PC-3 (cell line): ENCODE results near the gene UQCC2. TPM values are rescaled to one million over a fixed set of nuclear protein-coding genes. Genes with fewer than 3 reads are reported as not detected.

Source experiments
- ATAC-seq: fragments of 200-7000 bp; cut with Tn5 transposase; 2 replicates; pipeline ENCODE4 v1.9.1; 2020; ENCODE audit warnings: mild to moderate bottlenecking, moderate library complexity
- BruUV-seq: library from RNA; stranded (reverse); fragments of 400-500 nt; replicated peaks from 2 replicates; lab custom pipeline; 2021; lab: Mats Ljungman, UMichigan
- CTCF ChIA-PET: fragments of 300-600 bp; sonication (Branson Sonifier 250); formaldehyde crosslinking; loops from one replicate; lab custom pipeline; 2022; ENCODE audit warnings: antibody characterized with exemption; lab: Charles Lee
- POLR2A ChIA-PET: fragments of 300-600 bp; sonication (Branson Sonifier 250); formaldehyde crosslinking; loops from one replicate; lab custom pipeline; 2022; ENCODE audit warnings: antibody characterized with exemption; ENCODE audit not compliant: unreplicated experiment; lab: Charles Lee
- DNase-seq: peaks from one replicate; pipeline ENCODE4 v3.0.0-alpha.2; 2015
- H2AFZ ChIP-seq: fragments of 300-600 bp; sonication (generic); 2 replicates; pipeline ENCODE4 v1.6.0; 2016; ENCODE audit warnings: antibody characterized with exemption, low read length
- H3F3A ChIP-seq: fragments of 300-600 bp; sonication (generic); one replicate; pipeline ENCODE4 v1.6.0; 2017; ENCODE audit warnings: antibody characterized with exemption, low read length, control low read depth, mild to moderate bottlenecking; ENCODE audit not compliant: unreplicated experiment
- H3K27ac ChIP-seq: fragments of 300-600 bp; sonication (generic); 2 replicates; pipeline ENCODE4 v1.5.1; 2016; ENCODE audit warnings: mild to moderate bottlenecking, low read length
- H3K27me3 ChIP-seq: fragments of 300-600 bp; sonication (generic); 2 replicates; pipeline ENCODE4 v1.6.1; 2016; ENCODE audit warnings: low read length, mixed read lengths
- H3K36me3 ChIP-seq: fragments of 300-600 bp; sonication (generic); 2 replicates; pipeline ENCODE4 v1.6.1; 2016; ENCODE audit warnings: low read depth, mixed run types, low read length, mixed read lengths
- H3K4me1 ChIP-seq: fragments of 300-600 bp; sonication (generic); 2 replicates; pipeline ENCODE4 v1.5.1; 2016; ENCODE audit warnings: low read length; ENCODE audit not compliant: insufficient read depth
- H3K4me2 ChIP-seq: fragments of 300-600 bp; sonication (generic); 2 replicates; pipeline ENCODE4 v1.6.0; 2016; ENCODE audit warnings: low read length
- H3K4me3 ChIP-seq: fragments of 300-600 bp; sonication (generic); 2 replicates; pipeline ENCODE4 v1.5.1; 2016; ENCODE audit warnings: mild to moderate bottlenecking, low read length, mixed read lengths
- H3K79me2 ChIP-seq: fragments of 300-600 bp; sonication (generic); 2 replicates; pipeline ENCODE4 v1.6.1; 2017; ENCODE audit warnings: low read length, mixed read lengths
- H3K9ac ChIP-seq: fragments of 300-600 bp; sonication (generic); 2 replicates; pipeline ENCODE4 v1.6.0; 2016; ENCODE audit warnings: mild to moderate bottlenecking, low read length
- H3K9me2 ChIP-seq: fragments of 300-600 bp; sonication (generic); replicated peaks from 2 replicates; pipeline ENCODE4 v1.6.1; 2016; ENCODE audit warnings: mixed run types, low read length, mixed read lengths
- H3K9me3 ChIP-seq: fragments of 300-600 bp; sonication (generic); 2 replicates; pipeline ENCODE4 v1.6.1; 2016; ENCODE audit warnings: low read length, mixed read lengths
- H4K20me1 ChIP-seq: fragments of 300-600 bp; sonication (generic); 2 replicates; pipeline ENCODE4 v1.6.1; 2016; ENCODE audit warnings: low read length, mixed read lengths
- CTCF ChIP-seq: fragments of 300-600 bp; sonication (generic); conservative IDR thresholded peaks from 2 replicates; pipeline ENCODE4 v1.5.1; 2017; ENCODE audit warnings: antibody characterized with exemption, low read depth, mild to moderate bottlenecking, low read length
- EZH2 ChIP-seq: fragments of 300-600 bp; sonication (generic); IDR thresholded peaks from one replicate; pipeline ENCODE4 v1.6.1; 2017; ENCODE audit warnings: antibody characterized with exemption, mild to moderate bottlenecking, low read length; ENCODE audit not compliant: unreplicated experiment
- EZH2phosphoT487 ChIP-seq: fragments of 300-600 bp; sonication (generic); IDR thresholded peaks from 2 replicates; pipeline ENCODE4 v1.6.1; 2018; ENCODE audit warnings: mild to moderate bottlenecking, antibody characterized with exemption, low read length, borderline replicate concordance
- intact Hi-C: fragments of 100-400 bp; cut with micrococcal nuclease; formaldehyde crosslinking; loops from 2 replicates; pipeline ENCODE4 v1.9.0; 2023
- total RNA-seq: library from RNA; depleted of rRNA; stranded (reverse); fragments of >200 nt; gene quantifications from 2 replicates; pipeline ENCODE4 v1.2.3, GENCODE V29; 2014

Gene UQCC2
- total RNA-seq, 1 experiment from 2014 or later = 107 TPM

DNA sequence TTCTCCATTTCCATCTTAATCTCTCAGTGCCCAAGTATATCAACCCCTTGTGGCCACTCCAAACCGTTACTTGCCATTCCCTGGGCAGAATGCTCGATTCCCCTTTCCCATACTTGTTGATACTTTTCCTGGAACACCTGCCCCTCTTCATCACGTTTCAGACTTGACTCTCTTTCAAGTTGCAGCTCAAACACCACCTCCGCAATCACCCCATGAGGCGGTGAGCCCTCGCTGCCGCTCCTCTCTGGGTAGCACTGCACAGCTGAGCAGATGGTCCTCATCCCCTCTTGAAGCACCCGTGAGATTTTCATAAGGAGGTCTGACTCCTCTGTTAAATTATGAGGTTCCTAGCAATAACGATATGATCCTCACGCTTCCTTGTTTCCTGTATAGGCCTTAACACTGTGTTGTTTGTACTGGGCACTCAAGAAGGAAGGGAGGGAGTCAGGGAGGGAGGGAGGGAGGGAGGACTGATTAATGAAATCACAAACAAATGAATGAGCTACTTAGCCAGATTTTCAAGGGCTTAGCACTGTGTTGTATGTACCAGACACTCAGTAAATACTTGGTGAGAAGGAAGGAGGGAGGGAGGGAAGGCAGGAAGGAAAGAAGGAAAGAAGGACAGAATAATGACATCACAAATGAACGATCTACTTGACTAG is 8.0 kb upstream of the UQCC2 start:
- intact Hi-C loops = no loop called here
- Histone ChIP-seq H3K79me2 (no peaks in the 10 kb centered on the region), H3K27me3 (peaks cover 16% of the 10 kb centered on the region), H3K9me2 (no peaks in the 10 kb centered on the region), H3K9ac (no peak overlapping the region), H3K36me3 (no peaks in the 10 kb centered on the region), H3K4me3 (no peak overlapping the region), H3K4me1 (peaks cover 27% of the 10 kb centered on the region), H3K27ac (no peak overlapping the region), H4K20me1 (no peaks in the 10 kb centered on the region), H3K4me2 (no peak overlapping the region), H3K9me3 (no peaks in the 10 kb centered on the region), H3F3A (no peaks in the 10 kb centered on the region), H2AFZ (no peak overlapping the region)
- CTCF ChIA-PET = no interaction called here
- DNase-seq = no peak
- no peak; the same call in 1 of the 2 replicates for ATAC-seq
- POLR2A ChIA-PET = no interaction called here
- no TSS peak for BruUV-seq
- no peak for TF ChIP-seq EZH2phosphoT487
- no peak for TF ChIP-seq EZH2
- TF ChIP-seq CTCF = no peak

GRCh38 chr6:33718713-33719112 is 7.2 kb upstream of the UQCC2 start:
- no peak overlapping the region for H2AFZ ChIP-seq
- ATAC-seq (no peak), DNase-seq (no peak)
- peaks cover 10% of the 10 kb centered on the region for H3K27me3 ChIP-seq
- no peak for TF ChIP-seq EZH2
- no peak for TF ChIP-seq EZH2phosphoT487
- TF ChIP-seq CTCF = no peak
- POLR2A ChIA-PET = no interaction called here
- H3K79me2 ChIP-seq = no peaks in the 10 kb centered on the region
- peaks cover 27% of the 10 kb centered on the region for H3K4me1 ChIP-seq
- H4K20me1 ChIP-seq = no peaks in the 10 kb centered on the region
- CTCF ChIA-PET = no interaction called here
- no peaks in the 10 kb centered on the region for H3K9me2 ChIP-seq
- no TSS peak for BruUV-seq
- H3K9ac ChIP-seq = no peak overlapping the region
- no peak overlapping the region for H3K4me3 ChIP-seq
- intact Hi-C loops = no loop called here
- H3F3A ChIP-seq = no peaks in the 10 kb centered on the region
- no peak overlapping the region for H3K4me2 ChIP-seq
- H3K36me3 ChIP-seq = no peaks in the 10 kb centered on the region
- H3K27ac ChIP-seq = no peak overlapping the region
- H3K9me3 ChIP-seq = no peaks in the 10 kb centered on the region

DNA sequence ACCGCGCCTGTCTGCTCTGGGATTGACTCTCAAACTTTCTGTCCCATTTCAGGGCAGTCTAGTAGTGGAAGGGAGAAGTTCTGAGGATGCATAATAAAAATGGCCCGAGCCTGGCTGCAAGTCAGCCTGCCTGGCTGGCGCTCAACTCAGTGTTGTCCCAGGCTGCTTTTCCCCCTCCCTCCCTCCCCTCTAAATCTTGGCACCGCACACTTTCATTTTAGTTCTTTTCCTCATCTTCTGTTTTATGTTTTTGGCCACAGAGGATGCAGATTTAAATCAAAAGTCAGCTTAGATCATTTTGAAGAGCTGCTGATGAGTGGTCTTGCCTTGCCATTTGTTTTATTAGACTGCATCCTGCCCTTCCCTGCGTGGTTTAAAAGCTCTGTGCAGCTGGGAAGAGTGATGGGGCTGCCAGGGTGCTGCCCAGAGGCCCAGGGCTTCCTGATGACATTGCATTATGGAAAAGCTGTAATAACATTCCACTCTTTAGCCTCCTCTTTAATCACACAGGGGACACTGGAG is 6.5 kb upstream of the UQCC2 start:
- Histone ChIP-seq H3K9me2 (no peaks in the 10 kb centered on the region), H3K4me2 (no peak overlapping the region), H3K9ac (no peak overlapping the region), H3K4me1 (peaks cover 27% of the 10 kb centered on the region), H3K36me3 (no peaks in the 10 kb centered on the region), H3K4me3 (no peak overlapping the region), H3K27ac (no peak overlapping the region), H3K79me2 (no peaks in the 10 kb centered on the region), H4K20me1 (no peaks in the 10 kb centered on the region), H3K9me3 (no peaks in the 10 kb centered on the region), H2AFZ (no peak overlapping the region), H3K27me3 (peaks cover 2% of the 10 kb centered on the region; the same call in 1 of the 2 replicates), H3F3A (no peaks in the 10 kb centered on the region)
- ATAC-seq (no peak; the same call in 1 of the 2 replicates), DNase-seq (no peak)
- BruUV-seq = no TSS peak
- intact Hi-C loops = no loop called here
- CTCF ChIA-PET = no interaction called here
- POLR2A ChIA-PET = no interaction called here
- TF ChIP-seq EZH2 = no peak
- no peak for TF ChIP-seq CTCF
- TF ChIP-seq EZH2phosphoT487 = no peak
